HCT116 (cell line): ENCODE measurements around the gene CLTA.

Source experiments
- CTCF ChIP-seq, 3 experiments: fragments of 200-600 bp in 1 of 3; sonication (generic) in 1 of 3; IDR thresholded peaks in 2 of 3; conservative IDR thresholded peaks in 1 of 3; 2 replicates each; pipeline ENCODE4 v1.5.1; 2012 to 2017; ENCODE audit warnings: low read depth in 2 of 3, low read length in 2 of 3, antibody characterized with exemption in 1 of 3, borderline replicate concordance in 1 of 3, control low read depth in 1 of 3, mild to moderate bottlenecking in 1 of 3, mixed read lengths in 1 of 3, mixed run types in 1 of 3, moderate library complexity in 1 of 3; ENCODE audit not compliant: insufficient read depth in 1 of 3
- FOSL1 ChIP-seq: IDR thresholded peaks from 2 replicates; pipeline ENCODE4 v1.6.1; 2012; ENCODE audit warnings: low read depth
- POLR2A ChIP-seq: IDR thresholded peaks from 2 replicates; pipeline ENCODE4 v1.7.0; 2011; ENCODE audit warnings: borderline replicate concordance; ENCODE audit not compliant: insufficient read depth, insufficient read length; ENCODE audit errors: extremely low read depth
- TF ChIP-seq, protein P1 (sequence below): IDR thresholded peaks from 2 replicates; pipeline ENCODE4 v1.6.1; 2012

- TF ChIP-seq, protein P1, sequence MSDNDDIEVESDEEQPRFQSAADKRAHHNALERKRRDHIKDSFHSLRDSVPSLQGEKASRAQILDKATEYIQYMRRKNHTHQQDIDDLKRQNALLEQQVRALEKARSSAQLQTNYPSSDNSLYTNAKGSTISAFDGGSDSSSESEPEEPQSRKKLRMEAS = no peak
- no peak for TF ChIP-seq CTCF (IDR thresholded peaks at IDR 0.05 in 2 of 3, conservative IDR thresholded peaks at IDR 0.05 in 1 of 3; ENCODE audit: borderline replicate concordance in 1 of 3, insufficient read depth in 1 of 3, low read depth in 2 of 3, low read length in 2 of 3)
- TF ChIP-seq FOSL1 = no peak
- TF ChIP-seq POLR2A = no peak
Measured at GRCh38 chr9:36189976-36190375, 745 bp upstream of the CLTA start.
